SK-N-SH (cell line): ENCODE measurements around the gene DENND1A. TPM values are rescaled to one million over a fixed set of nuclear protein-coding genes. Genes with fewer than 3 reads are reported as not detected.

Experiments
- CTCF ChIA-PET: fragments of 300-600, 350-600 bp; formaldehyde crosslinking; extraction: SDS; loops from one replicate; lab custom pipeline; 2021; lab: Yijun Ruan, JAX
- POLR2A ChIA-PET: fragments of 350-600 bp; sonication (Branson Sonifier 250); formaldehyde crosslinking; extraction: SDS; loops from one replicate; lab custom pipeline; 2020; ENCODE audit warnings: antibody characterized with exemption, inconsistent platforms; lab: Yijun Ruan, JAX
- DNase-seq: peaks from one replicate; pipeline ENCODE4 v3.0.0; 2012
- H2AFZ ChIP-seq: fragments of 200-600 bp; sonication (generic); 2 replicates; pipeline ENCODE4 v1.8.1; 2016; ENCODE audit warnings: antibody characterized with exemption, mild to moderate bottlenecking, low read depth
- H3F3A ChIP-seq: fragments of 200-600 bp; sonication (generic); replicated peaks from 2 replicates; pipeline ENCODE3; 2016; ENCODE audit warnings: antibody characterized with exemption, mild to moderate bottlenecking; ENCODE audit not compliant: insufficient read depth
- H3K27ac ChIP-seq, 2 experiments: fragments of 200-500 bp in 1 of 2; fragments of 200-600 bp in 1 of 2; sonication (Bioruptor generic) in 1 of 2; sonication (generic), shearing (Covaris generic) in 1 of 2; 2 replicates each; pipeline versions ENCODE4 v1.5.1 to v1.6.1; 2014 to 2016; ENCODE audit warnings: low read depth in 2 of 2, inconsistent platforms in 1 of 2, low read length in 1 of 2, mild to moderate bottlenecking in 1 of 2, mixed read lengths in 1 of 2
- H3K27me3 ChIP-seq: fragments of 200-600 bp; sonication (generic), shearing (Covaris generic); 2 replicates; pipeline ENCODE4 v1.6.1; 2016; ENCODE audit warnings: mixed run types; ENCODE audit not compliant: insufficient read depth
- H3K36me3 ChIP-seq, 2 experiments: fragments of 200-500 bp in 1 of 2; fragments of 200-600 bp in 1 of 2; sonication (Bioruptor generic) in 1 of 2; sonication (generic) in 1 of 2; replicated peaks in 1 of 2; 2 replicates each; pipeline versions ENCODE3 to v1.5.1; 2014 to 2016; ENCODE audit warnings: low read length in 1 of 2, mild to moderate bottlenecking in 1 of 2; ENCODE audit not compliant: insufficient read depth in 2 of 2, control insufficient read depth in 1 of 2
- H3K4me1 ChIP-seq, 2 experiments: fragments of 200-500 bp in 1 of 2; fragments of 200-600 bp in 1 of 2; sonication (Bioruptor generic) in 1 of 2; sonication (generic), shearing (Covaris generic) in 1 of 2; 2 replicates each; pipeline versions ENCODE4 v1.5.1 to v1.6.1; 2014 to 2016; ENCODE audit warnings: low read depth in 1 of 2, low read length in 1 of 2, mixed run types in 1 of 2; ENCODE audit not compliant: insufficient read depth in 2 of 2, control insufficient read depth in 1 of 2
- H3K4me2 ChIP-seq: fragments of 200-600 bp; sonication (generic), shearing (Covaris generic); 2 replicates; pipeline ENCODE4 v1.6.1; 2017; ENCODE audit warnings: mixed run types
- H3K4me3 ChIP-seq, 2 experiments: fragments of 200-500 bp in 1 of 2; fragments of 200-600 bp in 1 of 2; sonication (Bioruptor generic) in 1 of 2; sonication (generic), shearing (Covaris generic) in 1 of 2; 2 replicates each; pipeline versions ENCODE4 v1.5.1 to v1.8.1; 2014 to 2016; ENCODE audit warnings: low read depth in 2 of 2, inconsistent platforms in 1 of 2, low read length in 1 of 2, mild to moderate bottlenecking in 1 of 2, mixed read lengths in 1 of 2, moderate library complexity in 1 of 2
- H3K79me2 ChIP-seq: fragments of 200-600 bp; sonication (generic); 2 replicates; pipeline ENCODE4 v1.8.1; 2017; ENCODE audit warnings: mild to moderate bottlenecking; ENCODE audit not compliant: insufficient read depth
- H3K9ac ChIP-seq: fragments of 200-600 bp; sonication (generic); 2 replicates; pipeline ENCODE4 v1.6.1; 2017; ENCODE audit warnings: mixed run types
- H3K9me2 ChIP-seq: fragments of 200-600 bp; sonication (generic); 2 replicates; pipeline ENCODE4 v1.6.1; 2017; ENCODE audit warnings: mixed run types
- H3K9me3 ChIP-seq: fragments of 200-600 bp; sonication (generic); 2 replicates; pipeline ENCODE4 v1.6.1; 2017; ENCODE audit warnings: mixed run types, mild to moderate bottlenecking, moderate library complexity
- H4K20me1 ChIP-seq: fragments of 200-600 bp; sonication (generic); 2 replicates; pipeline ENCODE4 v1.6.1; 2017; ENCODE audit warnings: mild to moderate bottlenecking, mixed run types; ENCODE audit not compliant: insufficient read depth
- CHD2 ChIP-seq: fragments of 150-350 bp; IDR thresholded peaks from 2 replicates; pipeline ENCODE4 v1.6.1; 2018; ENCODE audit warnings: low read length; ENCODE audit not compliant: partially characterized antibody
- ELF1 ChIP-seq: IDR thresholded peaks from 2 replicates; pipeline ENCODE4 v1.4.0; 2012
- EZH2phosphoT487 ChIP-seq: fragments of 200-600 bp; sonication (generic); IDR thresholded peaks from 2 replicates; pipeline ENCODE4 v1.6.1; 2017; ENCODE audit warnings: low read depth, mixed run types, mild to moderate bottlenecking, antibody characterized with exemption, moderate library complexity, borderline replicate concordance
- FOXJ3 ChIP-seq: sonication (generic); formaldehyde crosslinking; IDR thresholded peaks from 2 replicates; pipeline ENCODE4 v1.5.1; 2020; ENCODE audit warnings: mild to moderate bottlenecking, missing genetic modification reagents
- GABPA ChIP-seq: IDR thresholded peaks from 2 replicates; pipeline ENCODE4 v1.4.0; 2012; ENCODE audit warnings: low read depth, mild to moderate bottlenecking
- GATA2 ChIP-seq: sonication (generic); formaldehyde crosslinking; IDR thresholded peaks from 2 replicates; pipeline ENCODE4 v1.5.0; 2020; ENCODE audit warnings: mild to moderate bottlenecking, missing genetic modification reagents
- JUND ChIP-seq: IDR thresholded peaks from 2 replicates; pipeline ENCODE4 v1.4.0; 2012
- NFIC ChIP-seq: IDR thresholded peaks from 2 replicates; pipeline ENCODE4 v1.4.0; 2012; ENCODE audit warnings: borderline replicate concordance
- RCOR1 ChIP-seq: fragments of 150-350 bp; IDR thresholded peaks from 2 replicates; pipeline ENCODE4 v1.6.1; 2017; ENCODE audit warnings: antibody characterized with exemption, low read length
- SIN3A ChIP-seq: IDR thresholded peaks from 2 replicates; pipeline ENCODE4 v1.6.1; 2012; ENCODE audit warnings: low read depth, mild to moderate bottlenecking, low read length, moderate library complexity, borderline replicate concordance
- TCF12 ChIP-seq: IDR thresholded peaks from 2 replicates; pipeline ENCODE4 v1.4.0; 2012
- YY1 ChIP-seq: IDR thresholded peaks from 2 replicates; pipeline ENCODE4 v1.4.0; 2012; ENCODE audit warnings: low read depth, mild to moderate bottlenecking
- WGBS: methylation state at CpG from one replicate; pipeline ENCODE4 v1.1.6; 2017; ENCODE audit warnings: low lambda C conversion rate; 5-methylcytosine and 5-hydroxymethylcytosine counted together
- polyA plus RNA-seq, 3 experiments: library from polyadenylated mRNA; depleted of rRNA; stranded (reverse); fragments of >200 nt; gene quantifications; 2 replicates each; pipeline ENCODE4 v1.2.3, GENCODE V29; 2012
- TF ChIP-seq, protein P1 (sequence below): IDR thresholded peaks from 2 replicates; pipeline ENCODE4 v1.4.0; 2012; ENCODE audit warnings: low read depth
- TF ChIP-seq, protein P2 (sequence below): IDR thresholded peaks from 2 replicates; pipeline ENCODE4 v1.6.1; 2012; ENCODE audit warnings: mild to moderate bottlenecking, low read depth, low read length, moderate library complexity
- TF ChIP-seq, protein P3 (sequence below): IDR thresholded peaks from 2 replicates; pipeline ENCODE4 v1.4.0; 2012; ENCODE audit warnings: low read depth, borderline replicate concordance
- TF ChIP-seq, protein P4 (sequence below): fragments of 200-600 bp; sonication (generic); IDR thresholded peaks from 2 replicates; pipeline ENCODE4 v1.6.1; 2017; ENCODE audit warnings: antibody characterized with exemption, mild to moderate bottlenecking, moderate library complexity

Gene DENND1A
- polyA plus RNA-seq, 1 of the 3 experiments (the other 2 are of a cell fraction), result 25.4 TPM

DNA sequence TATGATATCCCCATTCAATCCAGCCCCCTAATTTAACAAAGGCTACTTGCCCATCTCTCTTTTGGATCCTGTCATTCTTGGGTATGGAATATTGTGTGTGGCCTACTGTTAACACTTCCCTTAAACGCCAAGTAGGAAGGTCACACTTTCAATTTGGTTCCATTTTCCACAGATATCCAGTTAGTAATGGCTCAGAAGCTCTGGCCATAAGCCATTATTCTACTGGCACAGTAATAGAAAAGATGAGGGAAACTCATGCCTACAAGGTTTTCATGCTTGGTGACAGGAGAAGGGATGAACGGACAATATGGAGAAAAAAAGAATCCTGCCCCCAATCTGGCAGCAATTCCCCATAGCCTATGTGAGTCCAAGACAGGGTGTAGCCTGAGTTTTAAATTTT, 346.3 kb downstream of the DENND1A start (continued):
- TF ChIP-seq JUND, result no peak
- TF ChIP-seq GATA2, result no peak
- no peak for TF ChIP-seq SIN3A
- TF ChIP-seq CHD2, result no peak
- no peak for TF ChIP-seq TCF12
- no peak for TF ChIP-seq NFIC
- TF ChIP-seq, protein P1, sequence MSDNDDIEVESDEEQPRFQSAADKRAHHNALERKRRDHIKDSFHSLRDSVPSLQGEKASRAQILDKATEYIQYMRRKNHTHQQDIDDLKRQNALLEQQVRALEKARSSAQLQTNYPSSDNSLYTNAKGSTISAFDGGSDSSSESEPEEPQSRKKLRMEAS, result no peak
- no peak for TF ChIP-seq GABPA
- TF ChIP-seq, protein P2, sequence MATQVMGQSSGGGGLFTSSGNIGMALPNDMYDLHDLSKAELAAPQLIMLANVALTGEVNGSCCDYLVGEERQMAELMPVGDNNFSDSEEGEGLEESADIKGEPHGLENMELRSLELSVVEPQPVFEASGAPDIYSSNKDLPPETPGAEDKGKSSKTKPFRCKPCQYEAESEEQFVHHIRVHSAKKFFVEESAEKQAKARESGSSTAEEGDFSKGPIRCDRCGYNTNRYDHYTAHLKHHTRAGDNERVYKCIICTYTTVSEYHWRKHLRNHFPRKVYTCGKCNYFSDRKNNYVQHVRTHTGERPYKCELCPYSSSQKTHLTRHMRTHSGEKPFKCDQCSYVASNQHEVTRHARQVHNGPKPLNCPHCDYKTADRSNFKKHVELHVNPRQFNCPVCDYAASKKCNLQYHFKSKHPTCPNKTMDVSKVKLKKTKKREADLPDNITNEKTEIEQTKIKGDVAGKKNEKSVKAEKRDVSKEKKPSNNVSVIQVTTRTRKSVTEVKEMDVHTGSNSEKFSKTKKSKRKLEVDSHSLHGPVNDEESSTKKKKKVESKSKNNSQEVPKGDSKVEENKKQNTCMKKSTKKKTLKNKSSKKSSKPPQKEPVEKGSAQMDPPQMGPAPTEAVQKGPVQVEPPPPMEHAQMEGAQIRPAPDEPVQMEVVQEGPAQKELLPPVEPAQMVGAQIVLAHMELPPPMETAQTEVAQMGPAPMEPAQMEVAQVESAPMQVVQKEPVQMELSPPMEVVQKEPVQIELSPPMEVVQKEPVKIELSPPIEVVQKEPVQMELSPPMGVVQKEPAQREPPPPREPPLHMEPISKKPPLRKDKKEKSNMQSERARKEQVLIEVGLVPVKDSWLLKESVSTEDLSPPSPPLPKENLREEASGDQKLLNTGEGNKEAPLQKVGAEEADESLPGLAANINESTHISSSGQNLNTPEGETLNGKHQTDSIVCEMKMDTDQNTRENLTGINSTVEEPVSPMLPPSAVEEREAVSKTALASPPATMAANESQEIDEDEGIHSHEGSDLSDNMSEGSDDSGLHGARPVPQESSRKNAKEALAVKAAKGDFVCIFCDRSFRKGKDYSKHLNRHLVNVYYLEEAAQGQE, result no peak

DNA sequence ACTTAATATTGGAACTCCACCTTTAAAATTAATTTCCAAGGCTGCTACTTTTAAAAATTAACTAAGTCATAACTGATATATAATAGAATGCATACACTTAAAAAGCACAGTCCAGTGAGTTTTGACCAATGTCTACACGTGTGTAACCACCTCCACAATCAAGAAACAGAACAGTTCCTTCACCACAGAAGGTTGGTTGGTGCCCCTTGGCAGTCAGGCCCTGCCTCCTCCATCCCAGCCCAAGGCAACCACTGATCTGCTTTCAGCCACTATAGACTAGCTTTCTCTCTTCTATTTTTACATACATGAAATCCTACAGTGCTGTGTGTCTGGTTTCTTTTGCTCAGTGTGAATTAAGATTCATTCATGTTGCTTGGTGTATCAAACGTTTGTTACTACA, 358.7 kb downstream of the DENND1A start:
- CTCF ChIA-PET, result no interaction called here
- Histone ChIP-seq H3K9ac (no peak overlapping the region), H3K9me3 (no peaks in the 10 kb centered on the region), H3K27ac (no peak overlapping the region), H3K4me3 (no peak overlapping the region), H2AFZ (no peak overlapping the region), H3F3A (no peaks in the 10 kb centered on the region), H3K4me2 (no peak overlapping the region), H3K9me2 (no peaks in the 10 kb centered on the region; the same call in 1 of the 2 replicates), H4K20me1 (no peaks in the 10 kb centered on the region), H3K36me3 (no peaks in the 10 kb centered on the region), H3K27me3 (no peaks in the 10 kb centered on the region), H3K4me1 (peaks cover 3 to 15% of the 10 kb centered on the region in 2 experiments; a peak in 3 of 4 replicates), H3K79me2 (no peaks in the 10 kb centered on the region)
- POLR2A ChIA-PET, result no interaction called here
- DNase-seq, result no peak
- WGBS, result 86% methylated on average over 2 of the region's 2 CpGs
- no peak for TF ChIP-seq TCF12
- no peak for TF ChIP-seq EZH2phosphoT487
- no peak for TF ChIP-seq SIN3A
- TF ChIP-seq, protein P3, sequence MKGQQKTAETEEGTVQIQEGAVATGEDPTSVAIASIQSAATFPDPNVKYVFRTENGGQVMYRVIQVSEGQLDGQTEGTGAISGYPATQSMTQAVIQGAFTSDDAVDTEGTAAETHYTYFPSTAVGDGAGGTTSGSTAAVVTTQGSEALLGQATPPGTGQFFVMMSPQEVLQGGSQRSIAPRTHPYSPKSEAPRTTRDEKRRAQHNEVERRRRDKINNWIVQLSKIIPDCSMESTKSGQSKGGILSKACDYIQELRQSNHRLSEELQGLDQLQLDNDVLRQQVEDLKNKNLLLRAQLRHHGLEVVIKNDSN, result no peak
- TF ChIP-seq YY1, result no peak
- TF ChIP-seq ELF1, result no peak
- no peak for TF ChIP-seq FOXJ3 (CRISPR knock-in tag)
- TF ChIP-seq RCOR1, result no peak
- TF ChIP-seq, protein P4, sequence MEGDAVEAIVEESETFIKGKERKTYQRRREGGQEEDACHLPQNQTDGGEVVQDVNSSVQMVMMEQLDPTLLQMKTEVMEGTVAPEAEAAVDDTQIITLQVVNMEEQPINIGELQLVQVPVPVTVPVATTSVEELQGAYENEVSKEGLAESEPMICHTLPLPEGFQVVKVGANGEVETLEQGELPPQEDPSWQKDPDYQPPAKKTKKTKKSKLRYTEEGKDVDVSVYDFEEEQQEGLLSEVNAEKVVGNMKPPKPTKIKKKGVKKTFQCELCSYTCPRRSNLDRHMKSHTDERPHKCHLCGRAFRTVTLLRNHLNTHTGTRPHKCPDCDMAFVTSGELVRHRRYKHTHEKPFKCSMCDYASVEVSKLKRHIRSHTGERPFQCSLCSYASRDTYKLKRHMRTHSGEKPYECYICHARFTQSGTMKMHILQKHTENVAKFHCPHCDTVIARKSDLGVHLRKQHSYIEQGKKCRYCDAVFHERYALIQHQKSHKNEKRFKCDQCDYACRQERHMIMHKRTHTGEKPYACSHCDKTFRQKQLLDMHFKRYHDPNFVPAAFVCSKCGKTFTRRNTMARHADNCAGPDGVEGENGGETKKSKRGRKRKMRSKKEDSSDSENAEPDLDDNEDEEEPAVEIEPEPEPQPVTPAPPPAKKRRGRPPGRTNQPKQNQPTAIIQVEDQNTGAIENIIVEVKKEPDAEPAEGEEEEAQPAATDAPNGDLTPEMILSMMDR, result no peak
- no peak for TF ChIP-seq NFIC
